ENCODE measurements around the gene CCDC30.

GRCh38 chr1:42456010-42456753 is 6.9 kb upstream of the CCDC30 start, which contains the start of the genes PPCS and ZMYND12:
- TF ChIP-seq, protein P1, sequence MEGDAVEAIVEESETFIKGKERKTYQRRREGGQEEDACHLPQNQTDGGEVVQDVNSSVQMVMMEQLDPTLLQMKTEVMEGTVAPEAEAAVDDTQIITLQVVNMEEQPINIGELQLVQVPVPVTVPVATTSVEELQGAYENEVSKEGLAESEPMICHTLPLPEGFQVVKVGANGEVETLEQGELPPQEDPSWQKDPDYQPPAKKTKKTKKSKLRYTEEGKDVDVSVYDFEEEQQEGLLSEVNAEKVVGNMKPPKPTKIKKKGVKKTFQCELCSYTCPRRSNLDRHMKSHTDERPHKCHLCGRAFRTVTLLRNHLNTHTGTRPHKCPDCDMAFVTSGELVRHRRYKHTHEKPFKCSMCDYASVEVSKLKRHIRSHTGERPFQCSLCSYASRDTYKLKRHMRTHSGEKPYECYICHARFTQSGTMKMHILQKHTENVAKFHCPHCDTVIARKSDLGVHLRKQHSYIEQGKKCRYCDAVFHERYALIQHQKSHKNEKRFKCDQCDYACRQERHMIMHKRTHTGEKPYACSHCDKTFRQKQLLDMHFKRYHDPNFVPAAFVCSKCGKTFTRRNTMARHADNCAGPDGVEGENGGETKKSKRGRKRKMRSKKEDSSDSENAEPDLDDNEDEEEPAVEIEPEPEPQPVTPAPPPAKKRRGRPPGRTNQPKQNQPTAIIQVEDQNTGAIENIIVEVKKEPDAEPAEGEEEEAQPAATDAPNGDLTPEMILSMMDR (IDR thresholded peaks at IDR 0.05; ENCODE audit: poor library complexity) = no peak
- no peak for TF ChIP-seq EZH2 (IDR thresholded peaks at IDR 0.05; ENCODE audit: borderline replicate concordance)

Measured in hepatocyte (in vitro differentiated cells).